Measurements from ENCODE around the gene PDE6D. TPM values are rescaled to one million over a fixed set of nuclear protein-coding genes. Genes with fewer than 3 reads are reported as not detected.

The PDE6D gene
- total RNA-seq, 1 experiment from 2014 or later = 31.4 TPM

DNA sequence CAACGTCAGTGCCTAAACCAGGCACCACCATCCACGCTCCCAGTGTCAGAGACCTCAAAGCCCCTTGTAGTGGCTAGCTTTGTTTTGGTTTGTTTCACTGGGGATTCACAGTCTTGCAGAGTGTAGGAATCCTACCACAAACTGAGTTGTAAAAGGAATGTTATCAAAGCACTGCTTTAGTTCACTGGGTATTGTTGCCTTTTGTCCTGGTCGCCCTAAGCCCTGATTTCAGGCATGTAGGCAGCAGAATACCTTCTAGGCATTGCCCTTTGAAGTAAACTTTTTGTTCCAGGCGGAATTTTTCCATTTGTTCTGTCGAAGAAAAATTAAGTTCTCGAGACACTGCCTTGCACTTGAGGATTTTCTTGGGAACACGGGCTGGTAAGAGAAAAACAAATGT, 43.3 kb downstream of the PDE6D start:
- POLR2A ChIA-PET = no interaction called here
- no peaks in the 10 kb centered on the region for H3K36me3 ChIP-seq (ENCODE audit: control insufficient read depth, insufficient read depth, low read length)
- H3K4me3 ChIP-seq (ENCODE audit: low read depth in 2 of 2, low read length in 2 of 2) = no peak overlapping the region
- TF ChIP-seq POLR2AphosphoS5 (IDR thresholded peaks at IDR 0.05; ENCODE audit: low read depth, low read length) (no peak), SIN3A (IDR thresholded peaks at IDR 0.05; ENCODE audit: borderline replicate concordance, insufficient read depth, low read depth, low read length) (no peak), TCF7L2 (IDR thresholded peaks at IDR 0.05; ENCODE audit: low read depth, low read length) (no peak)
- TF ChIP-seq, protein P1, sequence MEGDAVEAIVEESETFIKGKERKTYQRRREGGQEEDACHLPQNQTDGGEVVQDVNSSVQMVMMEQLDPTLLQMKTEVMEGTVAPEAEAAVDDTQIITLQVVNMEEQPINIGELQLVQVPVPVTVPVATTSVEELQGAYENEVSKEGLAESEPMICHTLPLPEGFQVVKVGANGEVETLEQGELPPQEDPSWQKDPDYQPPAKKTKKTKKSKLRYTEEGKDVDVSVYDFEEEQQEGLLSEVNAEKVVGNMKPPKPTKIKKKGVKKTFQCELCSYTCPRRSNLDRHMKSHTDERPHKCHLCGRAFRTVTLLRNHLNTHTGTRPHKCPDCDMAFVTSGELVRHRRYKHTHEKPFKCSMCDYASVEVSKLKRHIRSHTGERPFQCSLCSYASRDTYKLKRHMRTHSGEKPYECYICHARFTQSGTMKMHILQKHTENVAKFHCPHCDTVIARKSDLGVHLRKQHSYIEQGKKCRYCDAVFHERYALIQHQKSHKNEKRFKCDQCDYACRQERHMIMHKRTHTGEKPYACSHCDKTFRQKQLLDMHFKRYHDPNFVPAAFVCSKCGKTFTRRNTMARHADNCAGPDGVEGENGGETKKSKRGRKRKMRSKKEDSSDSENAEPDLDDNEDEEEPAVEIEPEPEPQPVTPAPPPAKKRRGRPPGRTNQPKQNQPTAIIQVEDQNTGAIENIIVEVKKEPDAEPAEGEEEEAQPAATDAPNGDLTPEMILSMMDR (IDR thresholded peaks at IDR 0.05) = no peak
- TF ChIP-seq, protein P2, sequence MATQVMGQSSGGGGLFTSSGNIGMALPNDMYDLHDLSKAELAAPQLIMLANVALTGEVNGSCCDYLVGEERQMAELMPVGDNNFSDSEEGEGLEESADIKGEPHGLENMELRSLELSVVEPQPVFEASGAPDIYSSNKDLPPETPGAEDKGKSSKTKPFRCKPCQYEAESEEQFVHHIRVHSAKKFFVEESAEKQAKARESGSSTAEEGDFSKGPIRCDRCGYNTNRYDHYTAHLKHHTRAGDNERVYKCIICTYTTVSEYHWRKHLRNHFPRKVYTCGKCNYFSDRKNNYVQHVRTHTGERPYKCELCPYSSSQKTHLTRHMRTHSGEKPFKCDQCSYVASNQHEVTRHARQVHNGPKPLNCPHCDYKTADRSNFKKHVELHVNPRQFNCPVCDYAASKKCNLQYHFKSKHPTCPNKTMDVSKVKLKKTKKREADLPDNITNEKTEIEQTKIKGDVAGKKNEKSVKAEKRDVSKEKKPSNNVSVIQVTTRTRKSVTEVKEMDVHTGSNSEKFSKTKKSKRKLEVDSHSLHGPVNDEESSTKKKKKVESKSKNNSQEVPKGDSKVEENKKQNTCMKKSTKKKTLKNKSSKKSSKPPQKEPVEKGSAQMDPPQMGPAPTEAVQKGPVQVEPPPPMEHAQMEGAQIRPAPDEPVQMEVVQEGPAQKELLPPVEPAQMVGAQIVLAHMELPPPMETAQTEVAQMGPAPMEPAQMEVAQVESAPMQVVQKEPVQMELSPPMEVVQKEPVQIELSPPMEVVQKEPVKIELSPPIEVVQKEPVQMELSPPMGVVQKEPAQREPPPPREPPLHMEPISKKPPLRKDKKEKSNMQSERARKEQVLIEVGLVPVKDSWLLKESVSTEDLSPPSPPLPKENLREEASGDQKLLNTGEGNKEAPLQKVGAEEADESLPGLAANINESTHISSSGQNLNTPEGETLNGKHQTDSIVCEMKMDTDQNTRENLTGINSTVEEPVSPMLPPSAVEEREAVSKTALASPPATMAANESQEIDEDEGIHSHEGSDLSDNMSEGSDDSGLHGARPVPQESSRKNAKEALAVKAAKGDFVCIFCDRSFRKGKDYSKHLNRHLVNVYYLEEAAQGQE (IDR thresholded peaks at IDR 0.05; ENCODE audit: insufficient read depth in 1 of 2, low read depth in 2 of 2, low read length in 1 of 2) = no peak
- CTCF ChIA-PET = no interaction called here
- no peak overlapping the region for H3K27ac ChIP-seq (ENCODE audit: low read length)
- no peaks in the 10 kb centered on the region for H3K9me3 ChIP-seq (ENCODE audit: control insufficient read depth, insufficient read depth, low read depth, low read length)
- no peaks in the 10 kb centered on the region for H3K4me1 ChIP-seq (ENCODE audit: control insufficient read depth, insufficient read depth, low read length)
- in situ Hi-C loops (cut with HindIII; ENCODE audit: low pct_unique_long_range_greater_than_20kb, low sequenced_read_pairs) (no loop called here), intact Hi-C loops (cut with micrococcal nuclease; ENCODE audit: unreplicated experiment) (no loop called here)
- DNase-seq (ENCODE audit: low read depth, low spot score) (no peak), ATAC-seq (no peak)
- no peaks in the 10 kb centered on the region for H3K27me3 ChIP-seq (ENCODE audit: control insufficient read depth, insufficient read depth, low read length)
- no TSS peak for BruUV-seq (replicated peaks)

DNA sequence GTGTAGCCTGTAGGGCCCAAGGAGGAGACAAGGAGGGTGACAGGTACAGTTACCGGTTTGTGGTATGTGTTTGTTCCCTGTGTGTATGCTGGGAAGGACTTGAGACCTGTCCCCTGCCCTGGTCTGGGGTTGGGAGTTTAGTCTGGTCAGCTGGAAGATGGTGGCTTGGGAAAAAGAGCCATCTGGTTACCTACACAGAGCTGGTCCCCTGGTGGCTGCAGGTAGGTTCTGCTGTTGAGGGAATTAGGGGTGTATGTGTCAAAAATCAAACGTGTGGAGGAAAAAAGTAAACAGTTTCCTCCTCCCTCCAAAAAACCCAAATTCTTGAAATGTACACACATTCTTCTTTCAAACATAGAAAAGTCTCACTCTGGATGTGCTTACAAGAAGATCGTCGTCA, 48.5 kb downstream of the PDE6D start:
- TF ChIP-seq, protein P2 (IDR thresholded peaks at IDR 0.05; ENCODE audit: insufficient read depth in 1 of 2, low read depth in 2 of 2, low read length in 1 of 2) = no peak
- no peak for TF ChIP-seq TCF7L2 (IDR thresholded peaks at IDR 0.05; ENCODE audit: low read depth, low read length)
- Histone ChIP-seq H3K27ac (ENCODE audit: low read length) (no peak overlapping the region), H3K36me3 (ENCODE audit: control insufficient read depth, insufficient read depth, low read length) (no peaks in the 10 kb centered on the region), H3K9me3 (ENCODE audit: control insufficient read depth, insufficient read depth, low read depth, low read length) (no peaks in the 10 kb centered on the region), H3K4me3 (ENCODE audit: low read depth in 2 of 2, low read length in 2 of 2) (no peak overlapping the region), H3K4me1 (ENCODE audit: control insufficient read depth, insufficient read depth, low read length) (no peaks in the 10 kb centered on the region), H3K27me3 (ENCODE audit: control insufficient read depth, insufficient read depth, low read length) (no peaks in the 10 kb centered on the region)
- ATAC-seq (no peak), DNase-seq (ENCODE audit: low read depth, low spot score) (no peak)
- intact Hi-C loops (cut with micrococcal nuclease; ENCODE audit: unreplicated experiment) (no loop called here), in situ Hi-C loops (cut with HindIII; ENCODE audit: low pct_unique_long_range_greater_than_20kb, low sequenced_read_pairs) (no loop called here)
- POLR2A ChIA-PET = no interaction called here
- CTCF ChIA-PET = no interaction called here
- TSS peak; percentile 70 for BruUV-seq (replicated peaks)
